GM19397 (cell line): Measurements from ENCODE around the gene PKP3.
"Not testable (repeated sequence)": the region's sequence is repeated elsewhere in the genome, so short reads cannot be mapped to it uniquely, and the experiment has no call there.

Experiments
- ATAC-seq: cut with Tn5 transposase; IDR thresholded peaks from one replicate; pipeline ENCODE4 v1.9.1; 2021; ENCODE audit warnings: mild to moderate bottlenecking, moderate library complexity; ENCODE audit not compliant: unreplicated experiment

Gene PKP3

DNA sequence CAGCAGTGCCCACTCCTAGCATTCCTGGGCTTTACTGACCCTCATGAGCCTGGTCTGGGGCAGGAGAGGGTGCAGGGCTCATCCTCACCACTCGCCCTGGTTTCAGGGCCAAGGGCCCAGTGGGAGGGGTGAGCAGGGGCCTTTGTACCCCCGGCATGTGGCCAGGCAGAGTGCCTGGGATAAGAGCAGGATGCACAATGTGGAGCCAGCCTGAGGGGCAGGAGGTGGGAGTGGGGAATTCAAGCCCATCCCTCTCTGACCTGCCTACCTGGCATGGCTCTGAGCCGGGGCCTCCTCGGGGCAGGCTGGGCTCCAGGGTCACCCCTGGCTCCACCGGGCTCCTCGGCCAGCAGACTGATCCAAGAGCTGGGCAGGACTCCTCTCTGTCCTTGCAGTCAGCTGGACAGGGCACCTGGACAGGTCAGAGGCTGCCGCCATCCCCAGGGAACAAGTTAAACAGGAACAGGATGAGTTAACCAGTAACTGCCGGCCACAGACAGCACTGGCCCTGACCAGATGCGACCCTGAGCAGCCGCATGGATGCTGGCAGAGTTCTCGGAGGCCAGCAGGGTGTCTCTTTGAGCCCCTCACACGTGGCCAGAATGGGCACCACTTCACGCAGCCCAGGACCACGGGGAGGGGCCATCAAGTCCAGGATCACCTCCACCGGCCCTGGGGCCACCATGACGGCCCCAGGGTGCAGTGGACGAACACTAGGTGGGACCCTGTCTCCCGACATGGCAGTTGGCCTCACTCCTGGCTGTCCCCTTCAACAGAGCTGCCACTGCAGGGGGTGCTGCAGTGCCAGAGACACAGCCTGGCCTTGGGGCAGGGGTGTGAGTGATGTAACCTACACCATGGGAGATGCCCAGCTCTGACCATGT lies 15.8 kb downstream of the PKP3 start:
- ATAC-seq: no peak

- ATAC-seq: not testable (repeated sequence)
Observed at GRCh38 chr11:410711-411110, 16.7 kb downstream of the PKP3 start.

DNA sequence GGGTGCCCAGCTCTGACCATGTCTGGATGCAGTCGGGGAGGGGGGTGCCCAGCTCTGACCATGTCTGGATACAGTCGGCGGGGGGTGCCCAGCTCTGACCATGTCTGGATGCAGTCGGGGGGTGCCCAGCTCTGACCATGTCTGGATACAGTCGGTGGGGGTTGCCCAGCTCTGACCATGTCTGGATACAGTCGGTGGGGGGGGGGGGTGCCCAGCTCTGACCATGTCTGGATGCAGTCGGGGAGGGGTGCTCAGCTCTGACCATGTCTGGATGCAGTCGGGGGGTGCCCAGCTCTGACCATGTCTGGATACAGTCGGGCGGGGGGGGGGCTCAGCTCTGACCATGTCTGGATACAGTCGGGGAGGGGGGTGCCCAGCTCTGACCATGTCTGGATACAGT lies 17.5 kb downstream of the PKP3 start:
- ATAC-seq: not testable (repeated sequence)

GRCh38 chr11:412641-413119 lies 18.7 kb downstream of the PKP3 start:
- ATAC-seq: no peak

DNA sequence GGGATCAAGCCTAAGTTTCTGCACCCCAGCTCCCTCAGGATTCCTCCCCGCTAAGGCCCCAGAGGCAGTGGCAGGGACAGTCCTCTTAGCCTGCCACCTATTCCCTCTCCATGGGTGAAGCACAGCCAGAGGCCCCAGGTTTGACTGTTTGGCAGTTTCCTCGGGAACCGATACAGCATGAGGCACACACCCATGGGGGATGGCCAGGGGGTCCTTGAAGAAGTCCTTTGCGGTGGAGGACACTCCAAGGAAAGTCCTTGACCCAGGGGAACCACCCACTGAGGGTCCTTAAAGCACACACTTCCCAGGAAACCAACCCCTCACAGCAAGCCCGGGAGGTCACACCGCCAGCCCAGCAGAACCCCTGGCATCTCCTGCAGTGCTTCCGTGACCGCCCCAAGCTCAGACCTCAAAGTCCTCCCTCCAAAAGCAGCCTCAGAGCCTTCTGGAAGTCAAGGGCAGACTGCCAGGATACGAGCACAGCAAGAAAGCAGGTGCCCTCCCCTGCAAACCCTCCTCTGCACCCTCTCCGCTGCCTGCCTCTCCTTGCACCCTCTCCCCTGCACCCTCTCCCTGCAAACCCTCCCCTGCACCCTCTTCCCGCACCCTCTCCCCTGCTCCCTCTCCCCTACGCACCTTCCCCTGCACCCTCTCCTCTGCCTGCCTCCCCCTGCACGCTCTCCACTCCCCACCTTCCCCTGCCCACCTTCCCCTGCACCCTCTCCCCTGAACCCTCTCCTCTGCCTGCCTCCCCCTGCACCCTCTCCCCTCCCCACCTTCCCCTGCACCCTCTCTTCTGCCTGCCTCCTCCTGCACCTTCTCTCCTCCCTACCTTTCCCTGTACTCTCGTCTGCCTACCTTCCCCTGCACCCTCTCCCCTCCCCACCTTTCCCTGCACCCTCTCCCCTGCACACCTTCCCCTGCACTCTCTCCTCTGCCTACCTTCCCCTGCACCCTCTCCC lies 19.4 kb downstream of the PKP3 start:
- no peak for ATAC-seq

- no peak for ATAC-seq
Observed at GRCh38 chr11:414318-414857, 20.4 kb downstream of the PKP3 start.

DNA sequence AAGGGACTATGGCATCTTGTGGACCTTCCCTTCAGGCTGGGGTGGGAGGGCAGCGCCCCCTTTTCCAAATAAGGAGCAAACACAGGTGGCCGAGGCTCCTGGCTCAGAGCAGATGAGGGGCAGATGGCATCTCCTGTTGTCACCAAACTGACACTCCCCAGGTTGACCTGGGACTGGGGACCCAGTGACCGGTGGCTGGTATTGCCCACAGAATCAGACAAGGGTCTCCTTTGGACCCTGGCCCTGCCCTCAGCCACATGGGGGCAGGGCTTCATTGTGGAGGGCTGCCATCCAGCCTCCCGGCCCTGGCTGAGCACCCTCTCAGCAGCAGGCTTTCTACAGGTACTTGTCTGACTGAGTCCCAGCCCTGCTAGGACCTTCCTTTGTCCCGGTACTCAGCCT lies 21.6 kb downstream of the PKP3 start:
- ATAC-seq: no peak

GRCh38 chr11:416051-416756 lies 22.2 kb downstream of the PKP3 start:
- no peak for ATAC-seq

- ATAC-seq: no peak
Observed at GRCh38 chr11:416757-417621, 23.0 kb downstream of the PKP3 start.

DNA sequence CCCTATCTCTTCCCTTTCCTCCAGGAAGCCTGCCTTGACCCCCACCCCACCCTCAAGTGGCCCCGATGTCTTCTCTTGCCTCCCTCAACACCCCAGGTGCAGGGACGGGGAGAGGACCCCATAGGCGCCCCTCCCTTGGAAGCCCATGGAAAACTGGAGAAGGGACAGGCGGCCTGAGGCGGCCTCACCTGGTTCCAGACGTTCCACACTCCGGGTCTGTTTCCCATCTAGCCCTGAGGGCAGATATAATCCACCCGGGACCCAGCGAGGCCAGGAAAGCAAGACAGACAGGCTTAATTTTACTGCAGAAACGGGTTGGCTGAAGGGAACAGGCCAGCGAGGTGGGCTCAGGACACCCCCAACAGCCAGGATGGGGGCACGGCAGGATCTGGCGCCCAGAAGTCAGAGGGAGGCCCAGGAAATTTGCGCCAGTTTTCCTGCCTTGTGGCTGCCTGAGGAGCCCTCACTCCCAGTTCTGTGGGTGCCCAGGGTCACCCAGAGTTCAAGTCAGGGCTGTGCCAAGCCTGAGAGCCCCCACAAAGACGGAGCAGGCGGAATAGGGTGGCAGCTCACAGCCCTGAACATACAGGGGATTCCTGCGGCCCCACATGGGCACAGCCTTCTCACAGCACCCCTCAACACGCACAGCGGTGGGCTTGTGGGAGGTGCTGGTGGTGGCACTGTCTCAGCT lies 23.8 kb downstream of the PKP3 start:
- no peak for ATAC-seq

- no peak for ATAC-seq
Observed at GRCh38 chr11:418343-419247, 24.6 kb downstream of the PKP3 start.

DNA sequence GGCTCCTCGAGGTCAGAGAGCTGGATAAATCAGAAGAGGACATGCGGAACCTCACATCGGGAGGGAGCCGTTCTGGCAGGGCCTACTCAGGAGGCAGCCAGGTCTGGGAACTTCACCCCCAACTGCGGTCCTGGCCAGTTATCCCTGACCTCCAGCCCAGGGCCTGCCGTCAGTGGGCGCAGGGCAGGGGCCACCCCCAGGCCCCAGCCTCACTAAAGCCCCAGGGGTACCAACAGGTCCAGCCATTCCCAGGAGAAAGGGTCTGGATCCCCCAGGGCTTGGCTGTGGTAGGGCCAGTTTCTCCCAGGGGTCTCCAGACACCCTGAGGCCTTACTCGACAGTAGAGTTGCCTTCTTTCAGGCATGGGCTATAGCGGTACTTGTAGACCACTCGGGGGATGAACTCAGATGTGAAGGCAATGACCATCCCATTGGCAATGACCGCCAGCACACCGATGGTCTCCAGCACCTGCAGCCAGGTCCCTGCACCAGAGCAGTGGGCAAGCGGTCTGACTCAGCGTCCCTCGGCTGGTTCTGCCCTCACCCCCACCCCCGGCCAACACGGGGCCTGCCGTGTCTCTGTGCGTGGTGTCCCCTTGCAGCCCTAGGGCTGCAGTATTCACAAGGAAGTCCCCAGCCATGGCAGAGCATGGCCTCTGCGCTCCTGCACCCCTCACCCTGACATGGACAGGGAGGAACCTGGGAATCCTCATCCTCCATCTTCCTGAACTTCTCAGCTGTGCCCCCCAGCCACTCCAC lies 25.4 kb downstream of the PKP3 start:
- no peak for ATAC-seq

DNA sequence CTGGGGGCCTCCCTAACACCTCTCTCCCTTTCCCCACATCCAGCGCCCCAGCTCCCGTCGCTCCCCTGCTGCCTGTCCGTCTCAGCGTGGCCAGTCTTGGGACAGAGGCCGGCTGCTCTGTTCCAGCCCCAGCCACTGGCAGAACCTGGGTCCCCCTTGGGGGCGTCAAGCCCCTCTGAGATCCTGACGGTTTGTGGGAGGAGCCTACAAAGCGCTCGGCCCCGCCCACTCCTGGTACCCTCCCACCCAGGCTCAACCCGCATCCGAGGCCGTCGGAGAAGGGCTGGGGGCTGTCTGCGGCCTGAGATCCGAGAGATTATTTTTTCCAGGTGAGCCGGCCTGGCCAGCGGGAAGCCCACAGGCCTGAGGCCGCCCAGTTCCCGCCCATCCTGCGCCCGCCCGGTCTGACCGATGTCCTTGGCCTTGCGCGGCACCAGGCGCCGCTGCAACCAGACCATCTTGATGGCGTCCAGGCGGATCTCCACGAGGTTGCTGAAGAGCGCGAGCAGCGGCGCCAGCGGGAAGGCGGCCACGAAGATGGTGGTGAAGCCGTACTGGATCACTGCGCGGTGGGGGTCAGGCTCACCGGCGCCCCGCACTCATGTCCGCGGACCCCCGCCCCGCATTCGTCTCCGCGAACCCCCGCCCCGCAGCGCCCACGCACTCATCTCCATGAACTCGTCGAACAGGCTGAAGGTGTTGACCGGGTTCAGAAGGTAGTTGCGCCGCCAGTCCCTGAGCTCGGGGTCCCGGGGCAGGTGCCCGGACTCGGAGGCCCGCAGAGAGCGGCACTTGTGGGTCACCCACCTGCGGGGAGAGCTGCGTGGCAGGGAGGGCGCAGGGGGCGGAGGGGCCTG lies 26.3 kb downstream of the PKP3 start:
- ATAC-seq: no peak

DNA sequence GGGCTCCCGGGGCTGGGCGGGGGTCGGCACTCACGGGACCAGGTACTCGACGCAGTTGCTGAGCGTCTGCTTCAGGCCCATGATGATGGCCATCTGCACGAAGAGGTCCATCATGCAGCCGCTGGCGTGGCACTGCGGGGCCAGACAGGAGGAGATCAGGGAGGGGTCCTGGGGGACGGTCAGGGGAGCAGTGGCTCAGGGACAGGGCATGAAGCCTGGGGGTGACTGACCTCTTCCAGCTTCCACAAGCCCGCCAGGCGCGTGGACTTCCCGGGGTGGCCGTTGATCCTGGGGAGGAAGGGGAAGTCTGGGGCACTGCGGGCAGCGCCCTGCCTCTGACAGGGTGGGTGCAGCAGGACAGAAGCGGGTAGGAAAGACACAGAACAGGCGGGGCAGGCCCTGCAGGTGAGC lies 26.9 kb downstream of the PKP3 start:
- ATAC-seq: no peak

DNA sequence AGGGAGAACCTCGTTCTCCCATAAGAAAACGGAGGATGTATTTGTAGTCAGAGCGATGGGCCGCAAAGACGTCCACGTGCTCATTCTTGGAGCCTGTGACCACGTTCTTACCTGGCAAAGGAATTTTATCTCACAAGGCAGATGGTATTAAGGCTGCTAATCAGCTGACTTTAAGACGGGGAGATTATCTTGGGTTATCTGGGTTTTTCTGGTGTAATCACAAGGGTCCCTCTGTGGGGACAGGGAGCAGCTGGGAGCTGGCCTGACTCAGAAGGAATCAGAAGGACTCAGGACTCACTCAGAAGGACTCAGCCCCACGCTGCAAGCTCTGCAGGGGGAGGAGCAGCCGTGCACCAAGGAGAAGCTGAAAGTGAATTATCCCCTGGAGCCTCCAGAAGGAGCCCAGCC lies 28.2 kb downstream of the PKP3 start:
- ATAC-seq: no peak

DNA sequence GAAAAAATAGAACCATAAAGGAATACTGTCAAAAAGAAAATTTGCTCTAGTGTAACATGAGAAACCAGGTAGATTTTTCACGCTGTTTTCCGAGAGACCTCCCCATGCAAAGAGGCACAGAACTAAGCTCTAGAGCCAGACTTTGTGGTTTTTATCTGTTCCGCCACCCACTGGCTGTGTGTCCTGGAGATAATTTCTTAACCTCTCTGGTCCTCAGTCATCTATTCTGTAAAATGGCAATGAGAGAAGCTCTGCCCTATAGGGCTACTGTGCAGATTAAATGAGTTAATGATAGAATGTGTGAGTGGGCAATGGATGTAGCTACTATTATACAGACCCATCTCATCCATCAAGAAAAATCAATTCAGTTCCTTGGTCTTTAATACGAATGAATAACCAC lies 30.2 kb downstream of the PKP3 start:
- no peak for ATAC-seq
